Measurements from ENCODE around the gene WNT7A.

WNT7A gene

DNA sequence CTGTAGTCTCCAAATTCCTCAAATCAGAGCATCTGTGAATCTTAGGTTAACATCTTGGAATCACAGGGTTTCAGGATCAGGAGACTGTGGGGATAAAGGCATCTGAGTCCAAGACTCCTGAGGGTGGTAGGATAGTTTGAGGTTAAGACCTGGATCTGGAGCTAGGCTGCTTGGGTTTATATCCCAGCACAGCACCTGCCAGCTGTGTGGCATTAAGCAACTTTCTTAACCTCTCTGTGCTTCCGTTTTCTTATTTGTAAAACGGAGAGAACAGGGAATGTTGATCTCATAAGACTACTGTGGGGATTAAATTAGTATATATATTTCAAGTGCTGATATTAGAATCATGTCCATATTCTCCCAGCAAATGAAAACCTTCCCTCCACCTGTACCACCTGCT, 33.6 kb downstream of the WNT7A start:
- DNase-seq (ENCODE audit: low spot score), result no peak

GRCh38 chr3:13845806-13846205, 34.1 kb downstream of the WNT7A start:
- DNase-seq (ENCODE audit: low spot score), result no peak

DNA sequence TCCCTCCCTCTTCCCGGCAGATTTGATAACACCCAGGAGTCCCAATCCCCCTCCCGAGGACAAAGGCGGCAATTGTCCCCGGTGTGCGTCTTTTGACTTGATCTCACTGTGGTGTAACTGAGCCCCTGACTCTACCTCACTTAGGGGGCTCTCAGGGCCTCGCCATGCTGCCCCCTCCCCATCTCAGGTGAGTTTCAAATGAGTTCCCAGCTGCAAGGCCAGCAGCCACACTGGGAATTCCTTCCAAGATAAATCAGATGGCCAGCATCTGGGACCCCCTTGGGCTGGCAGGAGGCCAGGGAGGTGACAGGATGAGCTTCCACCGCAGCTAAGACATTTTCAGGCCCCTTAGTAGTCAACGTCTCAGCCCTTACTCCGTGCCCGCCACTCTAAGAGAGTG, 35.0 kb downstream of the WNT7A start:
- DNase-seq (ENCODE audit: low spot score), result no peak

DNA sequence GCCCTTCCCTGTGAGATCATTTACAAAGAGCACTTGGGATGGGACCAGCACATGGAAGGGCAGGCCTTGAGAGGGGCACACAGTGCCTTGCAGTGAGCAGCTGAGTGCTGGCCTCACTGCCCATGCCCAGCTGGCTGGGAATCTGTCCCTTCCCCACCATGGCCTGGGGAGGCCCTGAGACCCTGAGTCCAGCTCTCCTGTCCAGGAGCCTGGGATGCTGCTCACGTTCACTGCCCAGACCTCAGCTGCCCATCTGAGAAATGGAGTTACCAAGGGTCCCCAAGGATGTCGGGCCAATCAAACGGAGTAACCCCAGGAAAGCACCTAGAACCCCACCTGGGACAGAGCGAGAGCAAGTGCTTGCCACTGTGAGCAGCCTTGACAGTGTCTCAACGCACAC, 35.6 kb downstream of the WNT7A start:
- DNase-seq (ENCODE audit: low spot score), result no peak

DNA sequence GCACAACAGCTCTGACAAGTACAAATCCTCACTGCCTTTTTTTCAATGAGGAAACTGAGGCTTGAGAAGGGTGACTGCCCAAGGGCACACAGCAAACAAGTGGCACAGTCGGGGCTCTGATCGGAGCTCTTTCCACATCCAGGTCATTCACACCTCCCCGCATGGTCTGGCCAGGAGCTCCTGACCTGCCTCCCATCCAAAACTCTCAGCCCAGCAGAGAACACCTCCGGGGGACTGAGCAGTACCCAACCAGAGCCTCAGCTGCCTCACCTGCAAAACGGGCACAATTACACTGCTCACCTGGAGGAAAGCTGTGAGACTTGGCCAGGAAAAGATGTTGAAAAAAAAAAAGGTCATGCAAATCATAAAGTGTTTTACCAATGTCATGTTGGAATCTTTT, 36.5 kb downstream of the WNT7A start:
- no peak for DNase-seq (ENCODE audit: low spot score)

GRCh38 chr3:13842226-13842625, 37.6 kb downstream of the WNT7A start:
- DNase-seq (ENCODE audit: low spot score), result no peak

DNA sequence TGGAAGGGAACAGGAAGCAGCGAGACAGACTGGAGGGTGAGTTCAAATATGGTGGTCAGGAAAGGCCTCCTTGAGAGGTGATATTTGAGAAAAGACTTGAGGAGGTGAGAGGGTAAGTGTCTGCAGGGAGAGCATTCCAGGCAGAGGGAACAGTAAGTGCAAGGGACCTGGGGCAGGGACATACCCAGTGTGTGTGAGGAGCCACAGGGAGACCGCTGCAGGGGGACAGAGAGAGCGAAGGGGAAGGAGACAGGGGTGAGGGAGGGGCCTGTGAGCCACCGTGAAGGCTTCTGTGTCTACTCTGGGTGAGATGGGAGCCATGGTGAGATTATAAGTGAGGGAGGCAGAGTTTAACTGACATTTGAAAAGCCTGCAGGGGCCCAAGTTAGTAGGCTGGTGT, 38.0 kb downstream of the WNT7A start:
- no peak for DNase-seq (ENCODE audit: low spot score)

DNA sequence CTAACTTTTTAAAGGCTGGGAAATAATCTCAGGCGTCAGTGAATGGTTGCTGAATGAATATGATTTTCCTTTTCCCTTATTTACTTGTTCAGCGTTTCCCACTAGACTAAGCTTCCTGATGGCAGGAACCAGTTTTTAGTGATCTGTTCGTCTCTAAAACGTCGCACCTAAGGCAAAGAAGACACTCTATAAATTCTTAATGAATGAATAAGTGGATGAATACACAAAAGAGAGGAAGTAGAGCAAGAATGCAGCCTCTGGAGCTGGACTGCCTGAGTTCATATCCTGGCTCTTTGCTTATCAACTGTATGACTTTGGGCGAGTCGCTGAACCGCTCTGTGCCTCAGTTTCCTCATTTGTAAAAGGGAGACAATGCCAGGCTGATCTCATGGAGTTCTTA, 38.7 kb downstream of the WNT7A start:
- DNase-seq (ENCODE audit: low spot score), result no peak

DNA sequence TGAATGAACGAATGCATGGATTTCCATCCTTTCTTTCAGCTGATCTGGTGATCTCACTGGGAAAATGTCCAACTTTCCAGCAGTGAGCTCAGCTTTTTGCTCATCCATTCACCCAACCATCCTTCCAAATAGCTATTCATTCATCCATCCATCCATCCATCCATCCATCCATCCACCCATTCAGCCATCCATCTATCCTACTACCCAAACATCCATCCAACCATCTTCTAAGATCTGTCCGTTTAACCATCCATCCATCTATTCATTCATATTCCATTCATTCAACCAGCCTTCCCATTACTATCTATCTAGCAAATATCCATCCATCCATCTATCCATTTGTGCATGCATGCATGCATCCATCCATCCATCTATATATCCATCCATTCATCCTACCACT, 39.4 kb downstream of the WNT7A start:
- no peak for DNase-seq (ENCODE audit: low spot score)

DNA sequence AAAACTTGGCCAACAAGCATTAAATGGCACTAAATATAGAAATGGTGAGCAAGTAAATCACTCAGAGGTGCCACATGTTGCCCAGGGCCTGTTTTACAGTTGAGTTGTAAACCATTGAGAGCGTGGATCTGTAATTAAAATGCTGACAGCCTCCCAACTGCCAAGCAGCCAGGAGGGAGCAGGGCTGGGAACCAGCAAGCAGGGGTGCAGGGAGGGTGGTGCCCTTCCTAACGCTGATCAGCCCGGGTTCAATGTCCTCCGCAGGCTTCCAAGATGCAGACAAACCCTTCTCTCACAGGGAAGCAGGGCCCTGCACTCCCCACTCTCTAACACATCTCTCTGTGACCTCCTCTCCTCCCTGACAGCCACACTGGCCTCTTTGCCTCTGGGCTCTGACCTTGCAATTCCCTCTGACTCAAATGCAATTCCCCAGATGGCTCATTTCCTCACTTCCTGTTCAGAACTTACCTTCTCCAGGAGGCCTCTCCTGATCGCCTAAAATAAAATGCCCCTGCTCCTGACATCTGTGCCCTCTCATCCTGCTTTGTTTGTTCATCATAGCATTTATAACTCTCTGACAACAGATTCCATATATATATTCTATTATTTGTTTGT, 40.0 kb downstream of the WNT7A start:
- no peak for DNase-seq (ENCODE audit: low spot score)

GRCh38 chr3:13839253-13839652, 40.6 kb downstream of the WNT7A start:
- DNase-seq (ENCODE audit: low spot score), result no peak

GRCh38 chr3:13838421-13838820, 41.5 kb downstream of the WNT7A start:
- no peak for DNase-seq (ENCODE audit: low spot score)

GRCh38 chr3:13837751-13838150, 42.1 kb downstream of the WNT7A start:
- no peak for DNase-seq (ENCODE audit: low spot score)

GRCh38 chr3:13836658-13837587, 42.9 kb downstream of the WNT7A start:
- no peak for DNase-seq (ENCODE audit: low spot score)

DNA sequence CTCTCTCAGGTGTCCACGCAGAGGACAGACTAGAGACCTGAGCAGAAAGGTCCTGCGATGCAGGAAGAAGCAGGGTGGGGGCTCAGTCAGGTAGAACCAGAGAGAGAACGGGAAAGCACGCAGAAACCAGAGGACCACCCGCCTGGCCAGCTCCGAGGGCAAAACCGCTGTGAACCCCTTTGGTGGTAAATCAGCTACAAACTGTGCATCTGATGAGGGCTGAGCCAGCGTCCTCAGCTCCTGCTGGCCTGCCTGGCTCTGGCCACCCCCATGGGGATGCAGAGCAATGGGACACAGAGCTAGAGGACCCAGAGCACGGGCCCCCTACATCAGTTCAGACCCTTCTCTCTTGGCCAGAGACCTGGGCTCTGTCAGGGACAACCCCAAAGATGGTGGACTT, 44.6 kb downstream of the WNT7A start:
- DNase-seq (ENCODE audit: low spot score), result no peak

DNA sequence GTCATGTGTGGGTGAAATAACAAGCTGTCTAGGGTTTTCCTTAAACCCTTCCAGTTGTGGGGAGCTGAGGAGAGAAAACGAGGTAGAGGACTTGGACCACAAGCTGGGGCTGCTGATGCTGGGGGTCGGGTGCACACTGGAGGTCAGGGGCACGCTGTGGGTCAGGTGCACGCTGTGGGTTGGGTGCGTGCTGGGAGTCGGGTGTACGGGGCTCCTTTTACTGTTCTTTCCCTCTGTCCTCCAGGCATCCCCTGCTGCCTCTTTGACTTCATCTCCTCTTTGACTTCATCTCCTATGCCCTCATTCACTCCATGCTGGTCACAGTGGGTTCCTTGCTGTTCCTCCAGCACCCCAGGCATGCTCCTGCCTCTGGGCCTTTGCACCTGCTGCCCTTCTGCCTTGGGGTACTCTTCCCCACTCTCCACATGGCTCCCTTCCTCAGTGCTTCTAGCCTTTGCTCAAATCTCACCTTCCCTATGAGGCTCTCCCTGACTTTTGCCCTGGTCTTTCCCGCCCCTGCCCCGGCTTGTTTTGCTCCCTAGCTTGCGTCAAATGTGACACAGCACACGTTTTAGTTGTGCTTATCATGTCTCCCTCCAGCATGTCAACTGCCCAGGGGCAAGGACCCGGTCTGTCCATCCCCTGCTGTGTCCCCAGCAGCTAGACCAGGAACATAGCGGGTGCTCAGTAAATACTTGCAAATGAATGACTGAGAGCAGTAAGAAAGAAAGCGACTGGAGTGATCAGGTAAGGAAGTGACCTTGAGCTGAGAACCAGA, 45.4 kb downstream of the WNT7A start:
- DNase-seq (ENCODE audit: low spot score), result no peak

DNA sequence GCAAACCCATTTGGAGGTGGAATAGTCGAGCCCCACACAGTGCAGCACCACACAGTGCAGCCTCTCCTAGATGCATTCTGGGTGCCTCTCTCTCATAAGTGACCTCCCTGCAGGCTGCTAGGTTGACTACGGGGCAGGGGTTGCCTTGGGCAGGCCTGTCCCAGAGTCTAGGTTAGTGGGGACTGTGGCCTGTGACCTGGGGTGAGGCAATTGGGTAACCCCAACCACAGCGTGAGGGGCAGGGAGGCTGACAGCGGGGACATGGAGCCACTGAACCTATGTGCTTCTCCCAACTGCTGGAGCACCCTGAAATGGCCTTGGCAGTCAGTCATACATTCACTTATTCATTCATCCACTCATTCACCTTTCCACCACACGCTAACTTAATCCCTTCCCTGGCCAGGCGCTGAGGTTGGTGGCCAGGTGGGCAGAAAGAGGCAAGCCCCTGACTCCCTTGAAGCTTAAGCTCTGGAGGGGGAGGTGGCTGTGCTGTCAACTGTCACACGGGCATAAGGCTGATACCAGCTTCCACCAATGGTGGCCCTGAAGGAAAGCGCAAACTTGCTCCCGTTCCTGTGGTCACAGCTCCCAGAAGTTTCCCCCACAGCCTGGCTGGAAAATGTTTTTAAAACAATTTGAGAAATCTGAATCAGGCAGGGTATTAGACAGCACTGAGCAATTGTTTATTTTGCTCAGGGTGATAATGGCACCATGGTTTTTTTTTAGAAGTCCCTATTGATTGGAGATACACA, 46.2 kb downstream of the WNT7A start:
- no peak for DNase-seq (ENCODE audit: low spot score)

GRCh38 chr3:13832130-13832529, 47.7 kb downstream of the WNT7A start:
- DNase-seq (ENCODE audit: low spot score), result no peak

GRCh38 chr3:13831386-13831996, 48.4 kb downstream of the WNT7A start:
- no peak for DNase-seq (ENCODE audit: low spot score)

GRCh38 chr3:13829311-13829710, 50.6 kb downstream of the WNT7A start:
- DNase-seq (ENCODE audit: low spot score), result no peak

GRCh38 chr3:13828501-13829265, 51.2 kb downstream of the WNT7A start:
- no peak for DNase-seq (ENCODE audit: low spot score)
